ENCODE results near the gene MACROD1.
A peak's percentile ranks its signal among the peaks of the same experiment; 100 is the strongest.

MACROD1 gene

GRCh38 chr11:64165842-64166635, at the start of gene MACROD1:
Gene MACROD1 (minus strand): TSS chr11:64166113. CDS start chr11:64165994, 119 bp downstream.
- DNase-seq, result peak; percentile 76 to 77

GRCh38 chr11:64211181-64211872, 45.4 kb upstream of the MACROD1 start:
- no peak for DNase-seq

- DNase-seq, result no peak
These were observed 44.5 kb upstream of the MACROD1 start for GRCh38 chr11:64210301-64211020.

GRCh38 chr11:64209563-64209843, 43.6 kb upstream of the MACROD1 start:
- DNase-seq, result no peak

- no peak for DNase-seq
These were observed 43.1 kb upstream of the MACROD1 start for GRCh38 chr11:64208796-64209562.

- no peak for DNase-seq
These were observed 42.3 kb upstream of the MACROD1 start for GRCh38 chr11:64208086-64208795.

GRCh38 chr11:64207256-64208085, 41.6 kb upstream of the MACROD1 start:
- DNase-seq, result peak; percentile 68 to 79

- DNase-seq, result peak; percentile 48 to 53
These were observed 40.7 kb upstream of the MACROD1 start, which contains the start of gene FERMT3 for GRCh38 chr11:64206457-64207255. Gene FERMT3 (plus strand): TSS chr11:64206721. CDS start chr11:64207365, 644 bp downstream.

GRCh38 chr11:64204464-64204989, 38.6 kb upstream of the MACROD1 start:
- DNase-seq, result peak; percentile 79 to 84

GRCh38 chr11:64204080-64204440, 38.1 kb upstream of the MACROD1 start:
- no peak for DNase-seq

- no peak for DNase-seq
These were observed 37.6 kb upstream of the MACROD1 start for GRCh38 chr11:64203421-64204079.

- no peak for DNase-seq
These were observed 37.1 kb upstream of the MACROD1 start for GRCh38 chr11:64202992-64203391.

GRCh38 chr11:64201543-64201942, 35.6 kb upstream of the MACROD1 start:
- DNase-seq, result no peak

GRCh38 chr11:64198511-64198910, 32.6 kb upstream of the MACROD1 start:
- DNase-seq, result peak in 1 of 2 experiments; percentile 8

- DNase-seq, result no peak
These were observed 30.7 kb upstream of the MACROD1 start for GRCh38 chr11:64196626-64197025.

- DNase-seq, result no peak
These were observed 26.5 kb upstream of the MACROD1 start for GRCh38 chr11:64192434-64192833.

- no peak for DNase-seq
These were observed 20.7 kb upstream of the MACROD1 start for GRCh38 chr11:64186492-64187165.

- DNase-seq, result peak; percentile 98 to 99
These were observed 20.0 kb upstream of the MACROD1 start, which contains the start of gene STIP1 for GRCh38 chr11:64185693-64186491. Gene STIP1 (plus strand): TSS chr11:64186171. CDS start chr11:64186262, 91 bp downstream.
